Dendritic cell treated with granulocyte-macrophage colony-stimulating factor and Interleukin-4, amounts not matched to agents 40 ng/mL and 50 ng/mL, for 4 days (primary cell): ENCODE measurements around the gene VPS36.

Experiments used
- H3K27ac Mint-ChIP-seq: one replicate; pipeline ENCODE4 v1.8.0; 2022; ENCODE audit warnings: mild to moderate bottlenecking, mixed read lengths
- H3K27me3 Mint-ChIP-seq: one replicate; pipeline ENCODE4 v1.8.0; 2022; ENCODE audit warnings: mild to moderate bottlenecking, mixed read lengths
- H3K36me3 Mint-ChIP-seq: one replicate; pipeline ENCODE4 v1.8.0; 2022; ENCODE audit warnings: low read depth, mixed read lengths
- H3K4me1 Mint-ChIP-seq: one replicate; pipeline ENCODE4 v1.8.0; 2022; ENCODE audit warnings: low read depth, mixed read lengths
- H3K4me3 Mint-ChIP-seq: one replicate; pipeline ENCODE4 v1.8.0; 2022; ENCODE audit warnings: mild to moderate bottlenecking, moderate library complexity, mixed read lengths
- H3K9me3 Mint-ChIP-seq: one replicate; pipeline ENCODE4 v1.8.0; 2022; ENCODE audit warnings: mixed read lengths
- intact Hi-C: fragments of 100-400 bp; cut with micrococcal nuclease; formaldehyde crosslinking; loops from one replicate; pipeline ENCODE4 v1.15.0; 2022

The VPS36 gene

DNA sequence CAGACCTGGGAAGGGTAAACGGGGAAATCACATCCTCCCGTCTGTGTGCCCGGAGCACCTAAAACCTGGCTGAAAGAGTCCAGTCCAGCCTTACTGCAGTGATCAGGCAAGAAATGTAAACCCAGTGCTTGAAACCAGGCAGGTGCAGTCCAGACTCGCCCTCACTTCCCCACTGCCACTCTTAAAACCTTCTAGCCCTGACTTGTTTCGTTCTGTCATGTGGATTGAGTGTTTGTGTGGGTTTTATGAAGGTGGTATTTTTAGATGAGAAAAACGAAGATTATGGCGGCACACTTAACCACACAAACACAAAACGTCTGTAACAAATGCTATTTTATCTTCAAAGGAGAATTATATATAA, 4.0 kb upstream of the VPS36 start:
- Mint-ChIP-seq H3K27ac (peak overlapping the region; percentile 99), H3K27me3 (no peaks in the 10 kb centered on the region), H3K36me3 (peaks cover 33% of the 10 kb centered on the region), H3K4me3 (peak overlapping the region; percentile 95), H3K9me3 (no peaks in the 10 kb centered on the region), H3K4me1 (peaks cover 17% of the 10 kb centered on the region)
- intact Hi-C loops: loop anchor here (5.0 kb wide), 2 partner anchors 107 to 442 kb away; partner anchors contain the start of genes ALG11 and ATP7B

DNA sequence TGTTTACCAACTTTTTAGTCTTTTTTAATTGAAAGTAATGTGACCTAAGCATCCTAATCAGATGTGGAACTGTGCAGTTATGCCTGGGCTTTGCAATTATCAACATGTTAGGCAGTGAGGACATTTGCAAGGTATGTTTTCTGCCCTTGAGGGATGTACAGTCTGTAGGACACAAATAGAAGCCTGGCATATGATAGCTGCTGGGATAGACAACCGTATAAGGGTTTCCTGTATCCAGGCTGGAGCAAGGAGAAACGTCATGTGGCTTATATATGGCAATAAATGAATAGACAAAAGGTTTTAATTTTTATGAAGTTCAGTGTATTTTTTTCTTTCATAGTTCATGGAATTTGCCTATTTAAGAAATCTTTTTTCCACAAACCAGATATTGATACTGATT, 2.0 kb upstream of the VPS36 start:
- H3K9me3 Mint-ChIP-seq: no peaks in the 10 kb centered on the region
- H3K4me1 Mint-ChIP-seq: peaks cover 29% of the 10 kb centered on the region
- no peak overlapping the region for H3K27ac Mint-ChIP-seq
- H3K4me3 Mint-ChIP-seq: no peak overlapping the region
- no peaks in the 10 kb centered on the region for H3K27me3 Mint-ChIP-seq
- H3K36me3 Mint-ChIP-seq: peaks cover 28% of the 10 kb centered on the region
- intact Hi-C loops: loop anchor here (5.0 kb wide), 2 partner anchors 105 to 440 kb away; partner anchors contain the start of genes ALG11 and ATP7B

DNA sequence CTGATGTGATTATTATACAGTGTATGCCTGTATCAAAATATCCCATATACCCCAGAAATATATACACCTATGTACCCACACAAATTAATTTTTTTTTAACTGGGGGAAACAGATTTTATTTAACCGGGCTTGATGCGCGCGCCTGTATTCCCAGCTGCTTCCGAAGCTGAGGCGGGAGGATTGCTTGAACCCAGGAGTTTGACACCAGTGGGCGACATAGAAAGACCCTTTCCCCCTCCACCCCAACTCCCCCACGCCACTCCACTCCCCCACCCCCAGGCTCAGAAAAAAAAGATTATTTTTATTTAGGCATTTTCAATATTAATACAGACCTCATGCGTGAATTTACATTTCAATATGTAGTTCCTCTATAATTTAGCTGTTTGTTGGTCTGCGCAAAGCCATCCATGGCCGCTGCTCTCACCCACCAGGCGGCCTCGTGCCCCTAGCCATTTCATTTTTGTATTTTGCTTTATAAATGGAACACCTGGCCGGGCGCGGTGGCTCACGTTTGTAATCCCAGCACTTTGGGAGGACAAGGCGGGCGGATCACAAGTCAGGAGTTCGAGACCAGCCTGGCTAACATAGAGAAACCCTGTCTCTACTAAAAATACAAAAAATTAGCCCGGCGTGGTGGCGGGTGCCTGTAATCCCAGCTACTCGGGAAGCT, 836 bp upstream of the VPS36 start:
- H3K4me1 Mint-ChIP-seq: peaks cover 26% of the 10 kb centered on the region
- H3K27ac Mint-ChIP-seq: no peak overlapping the region
- intact Hi-C loops: loop anchor here (2.0 to 5.0 kb wide), 3 partner anchors 104 to 439 kb away; partner anchors contain the start of genes ALG11 and ATP7B
- no peak overlapping the region for H3K4me3 Mint-ChIP-seq
- no peaks in the 10 kb centered on the region for H3K9me3 Mint-ChIP-seq
- H3K36me3 Mint-ChIP-seq: peaks cover 19% of the 10 kb centered on the region
- no peaks in the 10 kb centered on the region for H3K27me3 Mint-ChIP-seq

DNA sequence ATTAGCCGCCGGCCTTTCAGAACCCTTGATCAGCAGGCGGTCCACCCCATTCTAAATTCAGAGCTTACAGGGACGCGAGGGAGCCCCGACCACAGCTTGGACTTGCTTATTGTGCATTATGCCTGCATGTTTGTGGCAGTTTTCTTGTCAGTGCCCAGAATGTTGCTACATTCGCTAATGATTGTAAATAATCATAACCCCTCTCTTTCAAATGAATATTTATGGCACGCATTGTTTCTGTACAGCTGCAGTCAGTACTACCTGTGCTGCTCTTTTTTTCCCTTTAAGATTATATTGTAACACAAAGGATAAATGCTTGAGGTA, 321 bp upstream of the VPS36 start:
- intact Hi-C loops: loop anchor here (2.0 to 5.0 kb wide), 3 partner anchors 103 to 438 kb away; partner anchors contain the start of genes ALG11 and ATP7B
- Mint-ChIP-seq H3K36me3 (peaks cover 19% of the 10 kb centered on the region), H3K4me1 (peaks cover 26% of the 10 kb centered on the region), H3K27me3 (no peaks in the 10 kb centered on the region), H3K4me3 (peak overlapping the region; percentile 96), H3K9me3 (no peaks in the 10 kb centered on the region), H3K27ac (peak overlapping the region; percentile 90)

DNA sequence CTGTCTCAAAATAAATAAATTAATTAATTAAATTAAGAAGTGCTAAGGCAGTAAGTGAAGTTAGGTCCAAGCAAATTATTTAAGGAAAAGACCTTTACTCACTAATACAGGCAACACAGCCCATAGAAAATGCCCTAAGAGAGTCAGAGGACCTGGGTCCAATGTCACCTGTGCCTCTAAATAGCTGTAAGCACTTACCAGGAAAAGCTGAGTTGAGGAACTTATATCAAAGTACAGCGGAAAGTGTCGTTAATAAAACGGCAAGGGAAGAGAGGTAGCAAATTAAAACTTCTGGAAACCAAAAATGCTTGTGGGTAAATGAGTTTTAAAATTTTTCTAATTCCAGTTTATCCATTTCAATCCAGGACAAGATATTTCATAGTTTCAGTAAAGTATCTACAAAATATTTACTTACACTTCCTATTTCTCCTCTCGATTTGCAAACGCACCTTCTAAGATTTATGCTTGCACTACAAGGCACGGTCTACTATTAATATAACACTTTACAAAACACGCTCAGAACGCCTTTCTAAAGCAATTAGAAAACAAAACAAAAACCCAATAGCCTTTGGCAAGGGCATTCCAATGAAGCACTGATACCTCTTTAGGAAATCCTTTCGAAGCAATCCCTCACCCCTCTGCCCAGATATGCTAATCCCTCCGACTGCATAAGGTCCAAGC, 963 bp downstream of the VPS36 start:
- H3K9me3 Mint-ChIP-seq: no peaks in the 10 kb centered on the region
- peak overlapping the region; percentile 90 for H3K27ac Mint-ChIP-seq
- H3K4me1 Mint-ChIP-seq: peaks cover 22% of the 10 kb centered on the region
- no peaks in the 10 kb centered on the region for H3K27me3 Mint-ChIP-seq
- peaks cover 21% of the 10 kb centered on the region for H3K36me3 Mint-ChIP-seq
- peak overlapping the region; percentile 96 for H3K4me3 Mint-ChIP-seq
- intact Hi-C loops: loop anchor here (2.0 to 5.0 kb wide), 3 partner anchors 102 to 437 kb away; partner anchors contain the start of genes ALG11 and ATP7B

DNA sequence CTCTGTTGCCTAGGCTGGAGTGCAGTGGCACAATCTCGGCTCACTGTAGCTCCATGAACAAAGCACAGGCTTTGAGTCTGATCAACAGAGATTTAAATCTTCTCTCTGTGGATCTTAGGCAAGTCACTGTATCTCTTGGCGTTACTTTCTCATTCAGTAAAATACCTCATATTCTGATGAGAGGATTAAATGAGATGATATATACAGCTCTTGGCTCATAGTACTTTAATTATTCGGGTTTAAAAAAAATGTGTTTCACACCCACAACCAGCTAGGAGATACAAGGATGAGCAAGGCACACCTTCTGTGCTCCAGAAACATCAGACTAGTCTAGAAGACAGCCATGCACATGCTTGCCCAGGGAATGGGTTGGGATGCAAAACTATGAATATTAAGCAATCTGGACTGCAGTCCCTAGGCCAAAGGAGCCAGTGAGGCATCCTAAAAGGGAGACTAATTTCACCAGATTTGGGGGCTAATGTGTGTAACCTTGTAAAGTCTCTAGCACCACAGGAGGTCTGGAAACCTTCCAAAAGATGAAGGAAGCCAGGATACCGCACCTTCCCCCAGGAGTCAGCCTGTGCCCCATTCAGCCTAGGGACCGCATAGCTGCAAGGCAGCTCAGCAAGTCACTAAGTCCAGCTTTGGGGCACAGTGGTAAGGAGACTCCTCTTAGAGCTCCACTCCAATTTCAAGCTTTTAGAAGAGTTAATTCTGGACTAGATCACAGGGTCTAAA, 2.5 kb downstream of the VPS36 start:
- Mint-ChIP-seq H3K27ac (no peak overlapping the region), H3K9me3 (no peaks in the 10 kb centered on the region), H3K27me3 (no peaks in the 10 kb centered on the region), H3K4me3 (no peak overlapping the region), H3K4me1 (peaks cover 20% of the 10 kb centered on the region), H3K36me3 (peaks cover 25% of the 10 kb centered on the region)
- intact Hi-C loops: no loop called here

DNA sequence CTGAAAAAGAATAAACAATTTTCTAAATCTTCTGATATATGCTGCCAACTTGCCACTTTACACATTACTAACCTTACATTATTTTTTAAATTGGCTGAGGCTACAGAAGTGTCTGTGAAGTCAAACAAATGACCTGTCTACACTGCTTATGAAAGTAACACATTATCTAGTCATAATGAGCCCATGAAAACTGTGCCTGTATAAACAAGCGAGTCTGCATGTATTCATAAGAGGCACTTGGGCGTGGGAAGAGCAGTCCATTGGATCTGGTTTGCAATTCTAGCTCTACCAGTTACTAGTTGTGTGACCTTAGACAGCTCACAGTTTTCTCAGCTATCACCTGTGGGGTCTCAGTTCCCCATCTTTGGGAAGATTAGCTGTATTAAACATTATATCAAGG, 3.1 kb downstream of the VPS36 start:
- intact Hi-C loops: no loop called here
- H3K4me3 Mint-ChIP-seq: no peak overlapping the region
- peaks cover 20% of the 10 kb centered on the region for H3K4me1 Mint-ChIP-seq

DNA sequence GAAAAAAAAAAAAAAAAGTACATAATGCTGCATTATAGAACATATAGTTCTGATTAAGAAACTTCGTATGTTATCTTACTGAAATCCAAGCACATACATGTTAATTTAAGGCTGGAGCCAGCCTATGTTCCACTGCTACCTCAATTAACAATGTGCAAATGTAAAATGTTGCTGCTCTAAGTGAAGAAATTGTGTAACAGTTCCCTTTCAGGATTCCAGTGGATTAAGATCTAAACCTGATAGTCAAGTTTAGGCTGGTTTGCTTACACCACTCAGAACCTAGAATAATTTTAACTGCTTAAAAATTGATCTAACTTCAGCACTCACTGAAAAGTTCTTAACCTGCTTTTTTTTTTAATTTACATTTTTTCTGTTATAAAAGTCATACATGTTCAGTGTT, 4.2 kb downstream of the VPS36 start:
- intact Hi-C loops: no loop called here
- no peak overlapping the region for H3K27ac Mint-ChIP-seq
- no peaks in the 10 kb centered on the region for H3K9me3 Mint-ChIP-seq
- no peaks in the 10 kb centered on the region for H3K27me3 Mint-ChIP-seq
- no peak overlapping the region for H3K4me3 Mint-ChIP-seq
- H3K4me1 Mint-ChIP-seq: peaks cover 20% of the 10 kb centered on the region
- peaks cover 39% of the 10 kb centered on the region for H3K36me3 Mint-ChIP-seq

More for the DNA sequence above, 3.1 kb downstream of the VPS36 start:
- H3K9me3 Mint-ChIP-seq: no peaks in the 10 kb centered on the region
- peaks cover 31% of the 10 kb centered on the region for H3K36me3 Mint-ChIP-seq
- no peaks in the 10 kb centered on the region for H3K27me3 Mint-ChIP-seq
- H3K27ac Mint-ChIP-seq: no peak overlapping the region

DNA sequence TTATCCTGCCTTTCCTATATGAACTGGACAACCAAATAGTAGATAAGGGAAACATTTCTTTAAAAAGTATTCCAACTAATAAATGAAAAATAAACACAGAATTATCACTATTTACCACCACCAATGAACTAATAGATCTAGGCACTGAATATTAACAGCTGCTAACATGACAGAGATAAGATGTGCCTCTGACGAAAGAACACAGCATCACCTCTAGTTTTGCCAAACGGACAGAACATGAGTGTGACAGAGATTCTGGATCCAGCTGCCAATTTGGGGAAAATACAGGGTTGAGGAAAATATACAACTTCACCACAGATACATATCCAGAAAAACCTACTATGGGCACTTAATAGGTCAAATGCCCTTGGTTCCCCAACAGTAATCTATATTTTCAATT, 18.0 kb downstream of the VPS36 start:
- Mint-ChIP-seq H3K27ac (no peak overlapping the region), H3K27me3 (no peaks in the 10 kb centered on the region), H3K9me3 (no peaks in the 10 kb centered on the region), H3K36me3 (peaks cover 93% of the 10 kb centered on the region), H3K4me3 (no peak overlapping the region), H3K4me1 (peaks cover 5% of the 10 kb centered on the region)
- intact Hi-C loops: no loop called here

DNA sequence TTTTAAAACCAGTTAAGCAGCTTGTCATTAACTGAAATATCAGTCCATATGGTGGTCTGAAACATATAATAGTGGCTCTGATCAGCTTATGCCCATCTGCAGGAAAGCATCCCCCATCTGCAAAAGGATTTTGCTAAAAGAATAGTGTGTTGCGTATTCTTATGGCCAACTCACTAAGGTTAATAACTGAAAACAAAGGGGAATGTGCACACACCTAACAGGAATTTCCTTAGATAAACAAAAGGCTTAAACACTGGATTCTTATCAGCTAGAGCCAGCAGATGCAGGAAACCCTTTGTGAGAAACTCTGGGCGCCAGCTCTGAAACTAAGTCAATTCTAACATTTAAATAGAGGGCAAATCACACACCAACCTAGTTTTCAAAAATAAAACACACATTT, 22.1 kb downstream of the VPS36 start:
- H3K36me3 Mint-ChIP-seq: peaks cover 87% of the 10 kb centered on the region
- intact Hi-C loops: no loop called here
- H3K4me1 Mint-ChIP-seq: no peaks in the 10 kb centered on the region
- no peaks in the 10 kb centered on the region for H3K9me3 Mint-ChIP-seq
- H3K4me3 Mint-ChIP-seq: no peak overlapping the region
- no peaks in the 10 kb centered on the region for H3K27me3 Mint-ChIP-seq
- no peak overlapping the region for H3K27ac Mint-ChIP-seq

DNA sequence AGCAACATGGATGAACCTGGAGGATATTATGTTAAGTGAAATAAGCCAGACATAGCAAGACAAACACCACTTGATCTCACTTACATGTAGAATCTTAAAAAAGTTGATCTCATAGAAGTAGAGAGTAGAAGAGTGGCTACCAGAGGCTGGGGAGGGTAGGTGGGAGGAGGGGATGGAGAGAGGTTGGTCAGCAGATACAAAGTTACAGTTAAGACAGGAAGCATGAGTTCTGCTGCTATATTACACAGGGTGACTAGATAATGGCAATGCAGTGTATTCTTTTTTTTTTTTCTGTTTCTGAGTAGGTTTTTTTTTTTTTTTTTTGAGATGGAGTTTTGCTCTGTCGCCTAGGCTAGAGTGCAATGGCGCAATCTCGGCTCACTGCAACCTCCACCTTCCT, 29.2 kb downstream of the VPS36 start:
- H3K36me3 Mint-ChIP-seq: peaks cover 84% of the 10 kb centered on the region
- H3K27ac Mint-ChIP-seq: no peak overlapping the region
- H3K4me1 Mint-ChIP-seq: peaks cover 5% of the 10 kb centered on the region
- H3K4me3 Mint-ChIP-seq: no peak overlapping the region
- H3K9me3 Mint-ChIP-seq: no peaks in the 10 kb centered on the region
- H3K27me3 Mint-ChIP-seq: no peaks in the 10 kb centered on the region
- intact Hi-C loops: no loop called here

DNA sequence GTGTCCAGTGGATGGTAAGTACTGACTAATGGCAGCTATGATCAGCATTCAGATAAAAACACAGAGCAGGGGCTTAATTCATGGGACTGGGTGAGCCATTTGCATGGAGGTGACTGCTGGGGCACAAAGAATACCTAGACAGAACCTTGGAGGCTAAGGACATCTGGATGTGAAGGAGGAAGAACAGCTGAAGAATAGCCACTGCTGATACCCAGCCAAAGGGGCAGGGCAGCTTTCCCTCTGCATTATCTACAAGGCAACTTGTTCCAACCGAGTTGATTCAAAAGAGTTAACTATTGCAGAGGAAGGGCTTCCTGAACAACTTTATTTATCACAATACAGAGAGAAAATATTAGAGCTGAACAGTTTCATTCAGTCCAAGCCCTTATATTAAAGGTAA, 31.4 kb downstream of the VPS36 start:
- Mint-ChIP-seq H3K4me1 (peaks cover 5% of the 10 kb centered on the region), H3K9me3 (no peaks in the 10 kb centered on the region), H3K27me3 (no peaks in the 10 kb centered on the region), H3K27ac (no peak overlapping the region), H3K36me3 (peaks cover 84% of the 10 kb centered on the region), H3K4me3 (no peak overlapping the region)
- intact Hi-C loops: no loop called here

DNA sequence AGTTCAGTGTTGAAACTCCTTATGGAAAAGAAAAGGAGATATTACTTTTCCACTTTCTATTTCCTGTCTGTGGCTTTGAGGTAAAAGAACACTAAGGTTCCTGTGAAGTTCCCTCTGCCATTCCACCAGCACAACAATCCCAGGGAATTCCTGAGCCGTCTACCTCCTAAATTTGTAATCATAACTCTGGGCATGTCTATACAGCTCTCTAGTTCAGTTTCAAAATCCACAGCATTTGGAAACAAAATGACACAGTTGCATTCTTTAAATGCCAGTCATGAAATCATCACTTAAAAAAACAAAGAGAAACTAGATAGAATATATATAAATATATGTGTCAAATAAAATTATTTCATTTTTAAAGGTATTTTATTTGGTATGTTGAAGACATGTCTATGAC, 35.5 kb downstream of the VPS36 start:
- peaks cover 9% of the 10 kb centered on the region for H3K4me1 Mint-ChIP-seq
- no peaks in the 10 kb centered on the region for H3K27me3 Mint-ChIP-seq
- peaks cover 81% of the 10 kb centered on the region for H3K36me3 Mint-ChIP-seq
- H3K4me3 Mint-ChIP-seq: no peak overlapping the region
- no peaks in the 10 kb centered on the region for H3K9me3 Mint-ChIP-seq
- intact Hi-C loops: no loop called here
- no peak overlapping the region for H3K27ac Mint-ChIP-seq

DNA sequence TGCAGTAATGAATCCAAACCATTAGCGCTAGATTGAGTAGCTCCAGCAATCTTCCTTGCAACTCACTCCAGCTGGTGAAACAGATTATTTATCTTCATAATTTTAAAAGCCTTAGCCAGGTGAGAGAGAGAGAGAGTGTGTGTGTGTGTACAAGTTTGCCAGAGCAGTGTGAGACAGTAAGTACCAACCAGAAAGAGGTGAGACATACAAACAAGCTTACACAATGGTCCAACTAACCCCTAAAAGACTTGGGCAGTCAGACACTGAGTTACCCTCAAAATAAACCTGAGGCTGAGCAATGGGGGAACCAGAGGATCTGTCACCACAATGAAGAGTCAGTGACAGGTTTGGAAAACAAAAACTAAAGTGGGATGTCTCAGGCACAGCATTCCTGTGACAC, 36.4 kb downstream of the VPS36 start:
- Mint-ChIP-seq H3K27ac (no peak overlapping the region), H3K36me3 (peaks cover 76% of the 10 kb centered on the region), H3K4me1 (peaks cover 4% of the 10 kb centered on the region), H3K27me3 (no peaks in the 10 kb centered on the region), H3K4me3 (no peak overlapping the region), H3K9me3 (no peaks in the 10 kb centered on the region)
- intact Hi-C loops: no loop called here
